Right hindlimb (tissue), 1 donor: ENCODE data around the gene DDX51.
"Not testable (repeated sequence)": the region's sequence is repeated elsewhere in the genome, so short reads cannot be mapped to it uniquely, and the experiment has no call there.

ENCODE experiments used
- DNase-seq: peaks from one replicate; pipeline ENCODE4 v3.0.0-alpha.2; 2018

The DDX51 gene

DNA sequence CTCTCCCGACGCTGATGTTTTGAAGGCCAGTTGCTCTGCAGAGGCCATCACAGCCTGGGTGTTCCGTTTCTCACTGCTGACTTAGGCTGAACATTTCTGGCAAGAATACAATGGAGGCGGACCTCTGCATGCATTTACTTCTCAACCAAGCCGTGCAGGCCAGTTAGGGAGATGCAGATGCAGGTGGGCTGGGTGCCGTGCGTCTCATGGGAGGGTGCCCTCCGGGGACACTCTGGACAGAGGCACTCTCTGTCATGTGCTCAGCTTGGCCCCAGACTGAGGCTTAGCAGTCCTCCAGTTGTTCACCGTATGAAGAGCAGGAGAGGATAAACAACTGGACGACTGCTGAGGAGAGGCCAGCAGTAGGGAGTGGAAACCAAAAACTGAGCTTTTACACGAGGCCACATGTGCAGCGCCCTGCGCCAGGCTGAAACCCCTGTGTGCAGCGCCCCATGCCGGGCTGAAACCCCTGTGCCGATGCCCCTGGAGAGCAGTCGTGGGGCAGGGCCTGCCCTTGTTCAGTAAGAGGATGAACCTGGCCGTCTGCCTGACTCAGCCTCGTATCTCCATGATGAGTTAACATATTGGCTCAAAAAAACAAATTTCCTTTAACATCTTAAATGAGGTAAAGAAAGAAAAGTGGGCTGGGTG, 32.3 kb downstream of the DDX51 start:
- DNase-seq: no peak

DNA sequence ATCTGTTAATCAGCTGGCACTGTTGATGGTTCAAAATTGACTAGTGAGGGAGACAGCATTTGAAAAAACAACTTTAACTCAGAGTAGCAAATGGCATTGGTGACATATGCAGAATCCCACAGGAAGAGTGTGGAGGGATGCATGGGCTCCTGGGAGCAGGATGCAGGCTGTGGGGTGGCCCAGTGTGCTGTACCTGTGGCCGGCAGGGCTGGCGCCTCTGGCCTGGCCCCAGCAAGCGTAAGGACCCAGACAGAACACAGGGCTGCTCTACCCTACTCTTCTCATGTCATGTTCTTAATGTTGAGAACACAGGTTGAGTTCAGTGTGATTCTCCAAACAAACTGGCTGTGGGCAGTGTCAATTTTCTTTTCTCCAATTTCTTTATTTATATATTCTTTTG, 33.4 kb downstream of the DDX51 start:
- DNase-seq: no peak

DNA sequence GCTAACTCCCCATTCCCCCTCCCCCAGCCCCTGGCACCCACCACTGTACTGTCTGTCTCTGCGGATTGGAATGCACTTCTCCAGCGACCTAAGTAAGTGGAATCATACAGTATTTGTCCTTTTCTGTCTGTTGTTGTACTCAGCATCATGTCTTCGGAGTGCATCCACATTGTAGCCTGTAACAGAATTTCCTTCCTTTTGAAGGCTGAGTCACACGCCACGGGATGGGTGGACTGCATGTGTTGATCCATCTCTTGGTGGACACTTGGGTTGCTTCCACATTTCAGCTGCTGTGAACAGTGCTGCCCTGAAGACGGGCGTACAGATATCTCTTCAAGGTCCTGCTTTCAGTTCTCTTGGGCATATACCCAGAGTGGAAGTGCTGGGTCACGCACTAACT, 34.4 kb downstream of the DDX51 start:
- DNase-seq: no peak

DNA sequence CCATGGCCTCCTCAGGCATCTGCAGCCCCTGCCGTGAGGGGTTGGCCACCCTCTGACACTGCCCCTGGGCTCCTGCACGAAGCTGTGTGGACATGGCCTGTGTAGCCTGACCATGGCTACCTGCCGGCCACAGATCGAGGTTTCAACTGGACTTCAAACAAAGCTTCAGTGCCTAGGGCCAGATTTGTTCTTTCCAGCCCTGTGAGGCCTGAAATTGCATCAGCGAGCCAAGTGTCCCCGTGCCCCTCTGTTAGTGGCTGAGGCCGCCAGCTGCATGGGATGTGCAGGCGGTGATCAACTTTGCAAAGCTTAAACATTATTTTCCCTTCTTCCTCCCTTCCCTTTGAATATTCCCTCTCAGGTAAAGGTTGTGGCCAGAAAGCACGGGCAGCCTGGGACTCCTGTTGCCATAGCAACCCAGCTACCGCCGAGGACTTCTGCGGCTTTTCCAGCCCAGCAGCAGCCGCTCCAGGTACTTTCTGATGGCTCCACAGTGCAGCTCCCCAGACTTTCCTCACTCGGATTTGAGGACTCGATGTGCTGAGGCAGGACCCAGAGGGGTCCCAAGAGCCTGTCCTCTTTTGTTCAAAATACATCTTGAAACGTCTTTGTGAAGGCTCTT, 35.8 kb downstream of the DDX51 start:
- no peak for DNase-seq

DNA sequence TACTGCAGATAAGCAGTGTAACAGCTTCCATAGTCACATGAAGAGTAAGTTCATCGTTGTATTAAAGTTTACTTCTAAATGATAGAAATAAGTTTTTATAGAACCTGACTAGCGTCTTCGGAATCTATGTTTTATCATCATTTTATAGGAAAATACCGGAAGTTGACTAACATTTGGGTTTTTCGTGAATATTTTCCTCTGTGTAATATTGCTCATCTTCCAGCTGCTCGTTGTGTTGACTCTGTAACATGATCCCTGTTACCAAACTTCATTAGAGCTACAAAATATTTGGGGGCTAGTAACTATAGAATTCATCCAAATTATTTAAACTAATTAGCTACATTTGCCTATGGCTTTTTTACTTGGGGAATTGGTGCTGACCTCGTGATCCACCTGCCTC, 37.2 kb downstream of the DDX51 start:
- DNase-seq: no peak

DNA sequence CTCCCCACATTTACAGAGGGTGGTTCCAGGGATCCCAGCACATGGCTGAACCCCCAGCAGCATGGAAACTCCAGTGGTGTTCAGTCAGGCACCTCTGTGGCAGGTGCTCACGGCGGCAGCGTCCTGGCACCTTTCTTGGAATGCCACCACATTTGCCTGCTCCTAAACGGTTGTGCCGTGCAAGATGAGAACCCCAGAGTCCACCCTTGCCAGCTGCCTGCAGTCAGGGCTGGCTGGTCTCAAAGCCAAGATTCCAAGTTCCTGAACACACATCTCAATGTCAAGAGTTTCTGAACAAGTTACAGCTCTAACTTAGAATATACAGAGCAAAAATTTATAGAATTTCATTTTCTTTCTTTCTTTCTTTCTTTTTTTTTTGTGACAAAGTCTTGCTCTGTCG, 38.7 kb downstream of the DDX51 start:
- no peak for DNase-seq

DNA sequence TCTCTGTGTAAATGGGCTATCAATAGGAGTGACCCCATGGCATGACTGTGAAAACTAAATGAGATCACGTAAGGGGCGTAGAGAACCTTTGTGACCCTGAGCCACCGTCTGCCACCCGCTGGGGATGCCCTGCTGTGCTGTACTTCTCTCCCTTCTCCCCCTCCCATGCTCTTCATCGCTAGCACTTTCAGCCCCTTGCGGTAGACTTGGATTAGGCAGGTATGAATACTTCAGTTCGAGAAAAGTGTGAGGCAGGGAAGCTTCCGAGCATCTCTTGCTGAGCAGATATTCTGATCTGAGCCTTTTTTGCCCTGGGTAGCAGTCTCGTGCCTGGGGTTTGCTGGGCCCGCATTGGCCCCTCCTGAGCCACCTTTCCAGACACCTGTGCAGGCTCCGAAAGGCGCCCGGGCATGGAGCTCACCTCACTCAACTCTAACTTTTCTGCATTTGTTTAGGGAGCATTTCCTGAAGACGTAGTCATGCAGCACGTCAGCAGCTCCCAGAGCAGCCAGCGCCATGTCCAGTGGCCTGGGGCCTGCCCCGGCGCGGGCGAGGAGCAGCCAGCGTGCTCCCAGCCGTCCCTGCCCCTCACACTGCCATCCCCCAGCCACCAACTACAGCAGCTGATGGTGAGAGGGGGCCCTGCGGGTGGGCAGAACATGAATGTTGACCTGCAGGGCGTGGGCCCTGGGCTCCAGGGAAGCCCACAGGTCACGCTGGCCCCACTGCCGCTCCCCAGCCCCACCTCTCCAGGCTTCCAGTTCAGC, 40.4 kb downstream of the DDX51 start:
- no peak for DNase-seq

DNA sequence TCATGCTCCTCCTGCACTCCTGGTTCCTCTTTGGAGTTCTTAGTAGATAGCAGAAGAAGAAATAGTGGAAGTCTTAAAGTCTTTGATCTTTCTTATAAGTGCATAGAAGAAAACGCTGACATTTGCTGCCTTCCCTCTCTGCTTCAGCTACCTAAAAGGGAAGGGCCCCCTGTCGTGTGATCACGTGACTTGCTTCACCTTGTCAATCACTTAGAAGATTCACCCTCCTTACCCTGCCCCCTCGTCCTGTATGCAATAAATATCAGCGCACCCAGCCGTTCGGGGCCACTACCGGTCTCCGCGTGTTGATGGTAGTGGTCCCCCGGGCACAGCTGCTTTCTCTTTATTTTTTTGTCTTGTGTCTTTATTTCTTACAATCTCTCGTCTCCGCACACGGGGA, 41.0 kb downstream of the DDX51 start:
- not testable (repeated sequence) for DNase-seq

DNA sequence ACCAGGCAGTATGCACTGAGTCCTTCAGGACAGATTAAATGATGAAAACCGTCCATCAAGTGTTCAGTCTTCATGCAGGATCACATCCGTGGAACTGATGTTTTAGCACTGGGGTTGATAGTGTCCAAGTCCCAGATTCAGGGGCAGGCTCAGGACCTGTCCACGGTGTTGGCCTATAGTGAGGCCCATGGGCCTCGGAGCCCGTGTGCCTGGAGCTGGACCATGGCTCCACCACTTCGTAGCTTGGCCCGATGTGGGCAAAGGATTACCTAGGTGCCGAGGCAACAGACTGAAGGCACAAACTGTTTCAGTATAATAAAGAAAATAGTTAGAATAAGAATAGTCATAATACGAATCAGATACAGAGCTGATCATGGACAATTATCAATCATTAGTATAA, 41.8 kb downstream of the DDX51 start:
- DNase-seq: no peak

DNA sequence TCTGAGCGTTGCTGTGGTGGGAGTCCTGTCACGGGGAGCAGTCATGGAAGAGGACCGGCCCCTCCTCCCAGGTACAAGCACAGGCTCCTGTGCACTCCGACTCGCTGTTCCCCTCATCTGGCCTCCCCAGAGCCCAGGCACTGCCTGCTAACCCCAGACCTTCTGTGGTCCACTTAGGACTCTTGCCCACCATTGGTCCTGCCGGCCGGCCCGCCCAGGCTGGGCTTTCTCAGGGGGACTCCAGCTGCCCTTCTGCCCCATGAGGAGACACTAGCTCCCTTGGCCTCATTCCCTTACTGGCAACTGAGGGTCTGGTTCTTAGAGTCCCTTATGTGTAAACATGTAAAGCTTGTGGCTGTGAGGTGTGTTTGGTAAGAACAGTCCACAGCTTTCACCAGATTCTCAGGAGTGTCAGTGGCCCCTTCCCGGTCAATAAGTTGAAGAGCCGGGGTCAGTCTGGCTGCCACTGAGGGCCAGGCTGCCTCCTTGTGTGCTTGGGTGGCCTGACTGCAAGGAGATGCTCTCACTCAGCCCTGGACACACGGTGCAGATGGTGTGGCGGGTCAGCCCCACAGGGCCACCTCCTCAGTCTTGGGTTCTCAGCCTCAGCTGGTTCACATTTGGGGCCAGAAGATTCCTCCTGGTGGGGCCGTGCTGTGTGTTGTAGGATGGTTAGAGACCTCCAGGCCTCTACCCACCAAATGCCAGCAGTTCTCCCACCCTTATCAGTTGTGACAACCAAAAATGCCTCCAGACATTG, 43.6 kb downstream of the DDX51 start:
- no peak for DNase-seq

DNA sequence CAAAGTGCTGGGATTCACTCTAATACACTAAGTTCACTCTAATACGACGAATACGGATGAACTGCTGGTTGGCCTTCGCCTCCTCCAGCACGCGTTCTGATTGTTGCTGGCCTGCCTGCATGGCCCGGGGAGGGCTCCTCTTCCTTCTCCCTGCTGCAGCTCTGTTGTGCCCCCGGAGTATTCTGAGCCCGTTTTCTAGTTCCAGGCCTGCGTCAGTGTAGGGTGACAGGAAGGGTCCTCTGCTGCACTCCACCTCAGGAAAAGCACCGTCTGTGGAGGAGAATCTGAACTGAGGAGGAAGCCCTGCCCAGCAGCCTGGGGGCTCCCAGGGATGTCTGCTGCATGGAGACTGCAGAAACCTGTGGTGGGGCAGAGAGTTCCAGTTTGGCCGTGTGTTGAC, 44.4 kb downstream of the DDX51 start:
- no peak for DNase-seq

DNA sequence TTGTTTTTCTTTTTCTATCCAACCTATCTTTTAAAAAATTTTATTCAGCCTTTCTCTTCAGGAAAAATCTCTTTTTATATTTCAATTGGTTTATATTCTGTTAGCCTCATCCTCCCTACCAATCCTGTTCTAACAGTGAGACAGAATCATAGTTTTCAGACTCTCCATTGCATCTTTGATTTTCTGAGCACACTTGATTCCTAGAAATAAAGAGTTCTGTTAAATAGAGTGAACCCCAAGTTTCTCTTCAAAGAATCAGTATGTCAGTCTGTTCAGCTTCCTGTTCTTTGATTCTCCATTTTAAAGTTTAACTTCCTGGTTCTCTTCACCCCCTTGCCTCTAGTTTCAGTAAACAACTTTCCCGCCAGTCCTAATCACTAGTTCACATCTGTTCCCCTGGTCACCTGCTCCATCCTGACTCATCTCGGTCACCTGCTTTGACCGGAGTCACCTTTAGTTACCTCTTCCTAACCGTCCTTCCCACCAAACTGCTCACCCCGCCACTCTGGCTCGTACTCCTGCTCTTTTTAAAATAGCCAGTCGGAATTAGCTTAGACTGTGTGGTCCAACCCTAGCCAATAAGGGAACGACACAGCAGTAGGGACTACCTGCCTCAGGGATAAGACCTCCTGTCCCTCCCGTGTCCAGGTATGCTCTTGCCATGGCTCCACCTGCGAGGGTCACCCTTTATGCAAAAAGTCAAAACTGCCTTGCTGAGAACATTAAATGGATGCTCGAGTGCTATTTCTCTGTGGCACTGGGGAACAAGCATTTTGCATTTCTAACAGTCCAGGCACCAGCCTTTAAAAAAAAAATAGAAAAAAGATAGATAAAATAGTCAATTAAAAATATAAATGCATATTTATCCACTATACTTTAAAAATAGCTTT, 48.4 kb downstream of the DDX51 start:
- no peak for DNase-seq

DNA sequence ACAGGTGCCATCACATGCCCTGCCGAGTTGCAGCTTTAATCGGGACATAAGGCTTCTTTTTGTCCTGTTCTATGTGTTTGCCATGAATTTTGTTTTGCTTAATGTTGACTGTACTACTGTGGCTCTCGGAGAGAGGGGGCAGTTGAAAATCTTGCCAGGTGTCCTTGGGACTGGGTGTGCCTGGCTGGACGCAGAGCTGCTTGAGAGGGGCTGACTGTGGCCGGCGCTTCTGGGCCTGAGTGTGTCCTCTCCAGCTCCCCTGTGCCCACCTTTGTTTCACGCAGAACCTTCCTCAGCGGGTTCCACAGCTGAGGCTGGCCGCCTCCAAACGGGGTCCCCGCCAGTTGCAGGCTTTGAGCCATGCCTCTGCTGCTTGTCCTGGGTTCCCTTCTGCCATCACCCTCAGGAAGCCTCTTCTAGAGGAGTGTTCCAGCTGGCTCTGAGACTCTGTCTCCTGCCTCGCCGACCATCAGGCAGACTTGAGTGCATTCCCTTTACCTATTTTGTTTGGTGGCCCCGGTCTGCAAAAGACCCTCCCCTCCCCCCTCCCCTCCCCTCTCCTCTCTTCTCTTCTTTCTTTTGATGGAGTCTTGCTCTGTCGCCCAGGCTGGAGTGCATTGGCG, 49.7 kb downstream of the DDX51 start:
- DNase-seq: no peak

DNA sequence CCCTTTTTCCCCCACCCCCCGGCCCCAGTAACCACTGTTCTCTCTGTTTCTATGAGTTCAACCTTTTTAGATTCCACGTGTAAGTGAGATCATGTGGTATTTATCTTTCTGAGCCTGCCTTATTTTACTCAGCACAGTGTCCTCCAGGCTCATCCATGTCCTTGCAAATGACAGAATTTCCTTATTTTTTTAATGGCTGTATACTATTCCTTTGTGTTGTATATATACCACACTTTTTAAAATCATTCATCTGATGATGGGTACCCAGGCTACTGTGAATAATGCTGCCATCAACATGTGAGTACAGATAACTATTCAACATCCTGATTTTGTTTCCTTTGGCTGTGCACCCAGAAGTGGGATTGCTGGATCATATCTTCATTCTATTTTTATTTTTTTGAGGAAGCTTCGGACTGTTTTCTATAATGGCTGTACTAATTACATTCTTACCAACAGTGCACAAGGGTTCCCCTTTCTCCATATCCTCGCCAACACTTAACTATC, 54.7 kb downstream of the DDX51 start:
- DNase-seq: no peak
